GM21723 (cell line): ENCODE data around the gene FBXL3.
A peak's percentile ranks its signal among the peaks of the same experiment; 100 is the strongest.

ENCODE experiments used
- ATAC-seq: cut with Tn5 transposase; IDR thresholded peaks from one replicate; pipeline ENCODE4 v1.9.1; 2021; ENCODE audit warnings: mild to moderate bottlenecking, moderate library complexity; ENCODE audit not compliant: unreplicated experiment

Gene FBXL3

GRCh38 chr13:77026861-77027621 is at the start of gene FBXL3:
FBXL3 (minus strand) TSS chr13:77027159; CDS start chr13:77021860, 5,299 bp downstream.
- peak; percentile 55 for ATAC-seq

- no peak for ATAC-seq
Observed at GRCh38 chr13:77067519-77067918, 40.6 kb upstream of the FBXL3 start.

GRCh38 chr13:77065461-77066147 is 38.6 kb upstream of the FBXL3 start:
- ATAC-seq = no peak

- ATAC-seq = no peak
Observed at GRCh38 chr13:77062097-77062496, 35.1 kb upstream of the FBXL3 start.

- ATAC-seq = no peak
Observed at GRCh38 chr13:77061362-77061761, 34.4 kb upstream of the FBXL3 start.

- no peak for ATAC-seq
Observed at GRCh38 chr13:77056886-77057285, 29.9 kb upstream of the FBXL3 start.

- ATAC-seq = no peak
Observed at GRCh38 chr13:77056382-77056781, 29.4 kb upstream of the FBXL3 start.

GRCh38 chr13:77055158-77055557 is 28.2 kb upstream of the FBXL3 start:
- no peak for ATAC-seq

- ATAC-seq = no peak
Observed at GRCh38 chr13:77053192-77053591, 26.2 kb upstream of the FBXL3 start.

GRCh38 chr13:77048681-77049080 is 21.7 kb upstream of the FBXL3 start:
- no peak for ATAC-seq

- no peak for ATAC-seq
Observed at GRCh38 chr13:77047649-77048343, 20.8 kb upstream of the FBXL3 start.

- ATAC-seq = no peak
Observed at GRCh38 chr13:77042566-77043177, 15.7 kb upstream of the FBXL3 start.

- ATAC-seq = no peak
Observed at GRCh38 chr13:77040835-77041234, 13.9 kb upstream of the FBXL3 start.

- no peak for ATAC-seq
Observed at GRCh38 chr13:77040076-77040475, 13.1 kb upstream of the FBXL3 start.

GRCh38 chr13:77038907-77039480 is 12.0 kb upstream of the FBXL3 start:
- ATAC-seq = no peak

GRCh38 chr13:77036279-77036678 is 9.3 kb upstream of the FBXL3 start:
- no peak for ATAC-seq

GRCh38 chr13:77034881-77035280 is 7.9 kb upstream of the FBXL3 start:
- ATAC-seq = no peak

- ATAC-seq = no peak
Observed at GRCh38 chr13:77033717-77034302, 6.9 kb upstream of the FBXL3 start.

GRCh38 chr13:77031656-77032243 is 4.8 kb upstream of the FBXL3 start:
- ATAC-seq = no peak

- ATAC-seq = no peak
Observed at GRCh38 chr13:77029436-77029835, 2.5 kb upstream of the FBXL3 start.
